ENCODE results near the gene KIAA0753. TPM values are rescaled to one million over a fixed set of nuclear protein-coding genes. Genes with fewer than 3 reads are reported as not detected.
A peak's percentile ranks its signal among the peaks of the same experiment; 100 is the strongest.

Gene KIAA0753
- total RNA-seq, 1 donor from 2014 or later = 14.5 TPM

DNA sequence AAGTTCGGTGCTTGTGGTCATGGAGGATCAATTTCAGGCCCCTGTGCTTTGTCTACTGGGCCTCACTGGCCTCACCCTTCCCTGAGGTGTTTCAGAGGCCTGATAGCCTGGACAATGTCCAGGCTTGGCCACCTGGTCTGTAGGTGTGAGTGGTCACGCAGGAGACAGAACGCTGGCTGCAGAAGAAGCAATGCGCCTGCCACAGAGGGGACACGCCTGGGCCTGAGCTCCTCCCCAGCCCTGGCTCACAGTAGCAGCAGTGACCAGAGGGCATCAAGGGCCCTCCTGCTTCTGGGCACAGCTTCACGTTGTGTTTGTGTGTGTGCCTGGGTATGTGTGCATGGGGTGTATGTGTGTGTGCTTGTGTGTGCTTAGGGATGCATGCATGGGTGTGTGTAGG is 82.2 kb downstream of the KIAA0753 start:
- peak; percentile 80 for DNase-seq (ENCODE audit: low spot score)
- no peaks in the 10 kb centered on the region for H3K9me3 Mint-ChIP-seq (ENCODE audit: low read depth)
- no peak for TF ChIP-seq CTCF (IDR thresholded peaks at IDR 0.05)
- H3K4me1 Mint-ChIP-seq (ENCODE audit: low read depth) = peaks cover 16% of the 10 kb centered on the region
- no peaks in the 10 kb centered on the region for H3K36me3 Mint-ChIP-seq (ENCODE audit: low read depth)
- H3K27me3 Mint-ChIP-seq (ENCODE audit: low read depth) = peaks cover 8% of the 10 kb centered on the region
- no peak overlapping the region for H3K4me3 Mint-ChIP-seq (ENCODE audit: unreplicated experiment)
- no peak overlapping the region for H3K27ac Mint-ChIP-seq (ENCODE audit: unreplicated experiment)

- no peaks in the 10 kb centered on the region for H3K36me3 Mint-ChIP-seq (ENCODE audit: low read depth)
- H3K27me3 Mint-ChIP-seq (ENCODE audit: low read depth) = peaks cover 9% of the 10 kb centered on the region
- DNase-seq (ENCODE audit: low spot score) = no peak
- peaks cover 19% of the 10 kb centered on the region for H3K4me1 Mint-ChIP-seq (ENCODE audit: low read depth)
- peak overlapping the region; percentile 65 for H3K4me3 Mint-ChIP-seq (ENCODE audit: unreplicated experiment)
- H3K27ac Mint-ChIP-seq (ENCODE audit: unreplicated experiment) = no peak overlapping the region
- no peaks in the 10 kb centered on the region for H3K9me3 Mint-ChIP-seq (ENCODE audit: low read depth)
- no peak for TF ChIP-seq CTCF (IDR thresholded peaks at IDR 0.05)
Measured at GRCh38 chr17:6557040-6557438, 83.5 kb downstream of the KIAA0753 start.

- Mint-ChIP-seq H3K27ac (ENCODE audit: unreplicated experiment) (no peak within 1 kb of the TSS), H3K27me3 (ENCODE audit: low read depth) (peaks cover 9% of the 10 kb centered on the region), H3K4me3 (ENCODE audit: unreplicated experiment) (peak within 1 kb of the TSS; percentile 77), H3K4me1 (ENCODE audit: low read depth) (peaks cover 19% of the 10 kb centered on the region), H3K9me3 (ENCODE audit: low read depth) (no peaks in the 10 kb centered on the region), H3K36me3 (ENCODE audit: low read depth) (no peaks in the 10 kb centered on the region)
- TF ChIP-seq CTCF (IDR thresholded peaks at IDR 0.05) = no peak
- DNase-seq (ENCODE audit: low spot score) = no peak
Measured at GRCh38 chr17:6556121-6557039, 84.1 kb downstream of the KIAA0753 start, which contains the start of gene PITPNM3. TSS of gene PITPNM3 (minus strand) at chr17:6556555. CDS start at chr17:6556406, 149 bp downstream.

GRCh38 chr17:6555331-6556120 is 85.0 kb downstream of the KIAA0753 start:
- Mint-ChIP-seq H3K36me3 (ENCODE audit: low read depth) (no peaks in the 10 kb centered on the region), H3K27me3 (ENCODE audit: low read depth) (peaks cover 9% of the 10 kb centered on the region), H3K9me3 (ENCODE audit: low read depth) (no peaks in the 10 kb centered on the region), H3K4me1 (ENCODE audit: low read depth) (peaks cover 19% of the 10 kb centered on the region), H3K27ac (ENCODE audit: unreplicated experiment) (no peak overlapping the region), H3K4me3 (ENCODE audit: unreplicated experiment) (peak overlapping the region; percentile 77)
- peak; percentile 42 for TF ChIP-seq CTCF (IDR thresholded peaks at IDR 0.05)
- DNase-seq (ENCODE audit: low spot score) = no peak

- Mint-ChIP-seq H3K4me1 (ENCODE audit: low read depth) (peaks cover 19% of the 10 kb centered on the region), H3K9me3 (ENCODE audit: low read depth) (no peaks in the 10 kb centered on the region), H3K4me3 (ENCODE audit: unreplicated experiment) (peak overlapping the region; percentile 77), H3K27me3 (ENCODE audit: low read depth) (peaks cover 9% of the 10 kb centered on the region), H3K27ac (ENCODE audit: unreplicated experiment) (peak overlapping the region; percentile 32), H3K36me3 (ENCODE audit: low read depth) (no peaks in the 10 kb centered on the region)
- no peak for DNase-seq (ENCODE audit: low spot score)
- no peak for TF ChIP-seq CTCF (IDR thresholded peaks at IDR 0.05)
Measured at GRCh38 chr17:6554871-6555330, 85.6 kb downstream of the KIAA0753 start.
